Retinal pigment epithelial cell (primary cell): ENCODE measurements around the gene ANKRD24.

ENCODE experiments used
- DNase-seq: peaks from one replicate; pipeline ENCODE4 v3.0.0-alpha.2; 2010; ENCODE audit warnings: low read depth
- H3K4me3 ChIP-seq: 2 replicates; pipeline ENCODE4 v1.5.1; 2011; ENCODE audit warnings: mild to moderate bottlenecking, low read length, control low read depth, moderate library complexity
- CTCF ChIP-seq: conservative IDR thresholded peaks from 2 replicates; pipeline ENCODE4 v1.5.1; 2011; ENCODE audit warnings: low read depth, low read length, control low read depth, inconsistent platforms

The ANKRD24 gene

DNA sequence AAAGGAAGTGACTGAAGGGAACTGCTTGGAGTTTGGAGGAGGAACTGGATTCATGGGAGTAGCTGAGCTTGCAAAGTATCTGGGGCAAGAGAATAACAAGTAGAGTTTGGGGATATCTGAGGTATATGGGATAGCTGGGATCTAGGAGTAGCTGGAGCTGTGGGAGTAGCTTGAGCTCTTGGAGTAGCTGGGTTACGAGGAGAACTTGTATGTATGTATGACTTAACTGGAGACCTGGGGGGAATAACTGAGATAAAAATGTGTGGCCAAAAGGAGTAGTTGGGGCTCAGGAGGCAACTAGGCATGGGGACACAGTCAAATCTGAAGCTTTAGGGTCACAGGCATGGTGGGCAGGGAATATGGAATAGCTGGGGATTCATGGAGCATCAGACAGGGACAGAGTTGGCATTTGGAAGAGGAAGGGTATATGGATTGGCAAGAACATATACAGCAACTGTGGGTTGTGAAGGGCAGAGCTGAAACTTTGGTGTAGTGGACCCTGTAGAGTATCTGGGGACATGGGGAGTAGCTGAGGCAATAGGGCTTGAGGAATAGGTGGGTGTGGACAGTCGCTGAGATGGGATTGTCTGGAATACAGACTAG is 18.6 kb downstream of the ANKRD24 start:
- DNase-seq: no peak
- no peak overlapping the region for H3K4me3 ChIP-seq
- no peak for TF ChIP-seq CTCF

DNA sequence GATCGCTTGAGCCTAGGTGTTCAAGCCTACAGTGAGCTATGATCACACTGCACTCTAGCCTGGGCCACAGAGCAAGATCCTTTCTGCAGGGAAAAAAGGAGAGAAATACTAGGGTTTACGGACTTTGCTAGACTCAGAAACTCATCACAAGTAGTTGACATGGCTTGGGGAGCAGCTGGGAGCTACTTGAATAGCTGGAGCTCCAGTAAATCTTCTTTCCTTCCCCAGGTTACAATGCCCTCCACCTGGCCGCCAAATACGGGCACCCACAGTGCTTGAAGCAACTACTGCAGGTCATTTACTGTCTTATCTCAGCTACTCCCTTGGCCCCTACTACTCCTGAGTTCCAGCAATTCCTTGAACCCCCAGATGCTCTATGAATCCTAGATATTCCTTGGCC is 19.3 kb downstream of the ANKRD24 start:
- no peak overlapping the region for H3K4me3 ChIP-seq
- no peak for DNase-seq
- TF ChIP-seq CTCF: no peak

DNA sequence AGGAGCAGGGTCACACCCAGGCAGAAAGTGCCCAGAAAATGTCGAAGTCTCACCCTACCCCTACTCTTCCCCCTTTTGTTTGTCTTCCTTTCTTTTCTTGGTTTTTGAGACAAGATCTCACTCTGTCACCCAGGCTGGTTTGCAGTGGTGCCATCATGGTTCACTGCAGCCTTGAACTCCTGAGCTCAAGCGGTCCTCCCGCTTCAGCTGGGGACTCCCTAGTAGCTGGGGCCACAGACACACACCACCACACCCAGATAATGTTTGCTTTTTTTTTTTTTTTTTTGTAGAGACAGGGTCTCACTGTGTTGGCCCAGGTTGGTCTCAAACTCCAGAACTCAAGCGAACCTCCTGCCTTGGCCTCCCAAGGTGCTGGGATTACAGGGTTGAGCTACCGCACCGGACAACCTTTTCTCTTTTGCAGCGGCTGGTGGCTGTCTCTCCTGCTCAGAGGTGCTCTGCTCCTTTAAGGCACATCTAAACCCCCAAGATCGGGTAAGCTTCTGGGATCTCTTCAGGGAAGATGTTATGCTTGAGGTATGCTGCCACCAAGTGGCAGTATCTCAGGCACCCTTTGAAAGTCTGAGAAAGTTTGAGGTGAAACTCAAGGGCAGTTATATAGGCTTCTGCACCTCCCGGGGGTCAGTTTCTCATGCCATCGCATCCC is 24.5 kb downstream of the ANKRD24 start:
- TF ChIP-seq CTCF: peak; percentile 48
- DNase-seq: no peak
- H3K4me3 ChIP-seq: no peak overlapping the region

GRCh38 chr19:4208385-4209094 is 26.1 kb downstream of the ANKRD24 start:
- TF ChIP-seq CTCF: peak; percentile 71
- H3K4me3 ChIP-seq: no peak overlapping the region
- no peak for DNase-seq

GRCh38 chr19:4210166-4210731 is 27.8 kb downstream of the ANKRD24 start:
- DNase-seq: no peak
- TF ChIP-seq CTCF: no peak
- no peak overlapping the region for H3K4me3 ChIP-seq

DNA sequence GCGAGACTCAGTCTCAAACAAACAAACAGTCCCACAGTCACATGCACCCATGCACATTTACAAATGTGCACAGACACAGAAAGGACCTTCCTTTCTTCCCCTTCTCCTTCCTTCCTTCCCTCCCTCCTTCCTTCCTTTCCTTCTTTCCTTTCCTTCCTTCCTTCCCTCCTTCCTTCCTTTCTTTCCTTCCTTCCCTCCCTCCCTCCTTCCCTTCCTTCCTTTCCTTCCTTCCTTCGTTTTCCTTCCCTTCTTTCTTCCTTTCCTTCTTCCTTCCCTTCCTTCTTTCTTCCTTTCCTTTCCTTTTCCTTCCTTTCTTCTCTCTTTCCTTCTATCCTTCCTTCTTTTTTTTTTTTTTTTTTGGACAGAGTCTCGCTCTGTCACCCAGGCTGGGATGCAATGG is 30.6 kb downstream of the ANKRD24 start:
- no peak for DNase-seq
- TF ChIP-seq CTCF: no peak
- H3K4me3 ChIP-seq: no peak overlapping the region
